ENCODE results near the gene LCE1F. TPM values are rescaled to one million over a fixed set of nuclear protein-coding genes. Genes with fewer than 3 reads are reported as not detected.

Gene LCE1F
- total and polyA plus RNA-seq, 2 of the 13 experiments (the other 11 are each of a cell fraction or from before 2014, with no cell fraction given) = not detected

GRCh38 chr1:152745765-152746444 lies 29.0 kb upstream of the LCE1F start:
- H3K36me3 ChIP-seq (replicated peaks in 1 of 2; ENCODE audit: control insufficient read depth in 1 of 2, insufficient read depth in 2 of 2, low read length in 2 of 2) = no peaks in the 10 kb centered on the region
- H3K4me3 ChIP-seq (replicated peaks in 1 of 3; ENCODE audit: insufficient read depth in 1 of 3, low read depth in 2 of 3, low read length in 3 of 3) = no peak overlapping the region; a peak in 1 of 6 replicates
- intact Hi-C loops (cut with micrococcal nuclease; ENCODE audit: unreplicated experiment) (no loop called here), in situ Hi-C loops (cut with HindIII; ENCODE audit: extremely low pct_ligation_motif_present, low pct_unique_long_range_greater_than_20kb) (no loop called here)
- no TSS peak for BruUV-seq (replicated peaks)
- H3K4me1 ChIP-seq (ENCODE audit: insufficient read depth, low read length) = peaks cover 27% of the 10 kb centered on the region
- DNase-seq (ENCODE audit: low spot score) (peak; percentile 36), ATAC-seq (peak; percentile 90), FAIRE-seq (peak; percentile 49)
- no peaks in the 10 kb centered on the region for H3K79me2 ChIP-seq (ENCODE audit: insufficient read depth, low read length)
- H4K20me1 ChIP-seq (ENCODE audit: insufficient read depth, low read length) = no peaks in the 10 kb centered on the region
- CTCF ChIA-PET (ENCODE audit: low intra/inter-chr PET ratio, low total read pairs) = no interaction called here
- no peak overlapping the region for H2AFZ ChIP-seq (ENCODE audit: low read length)
- no peaks in the 10 kb centered on the region for H3K27me3 ChIP-seq (ENCODE audit: control insufficient read depth in 1 of 2, insufficient read depth in 2 of 2, low read length in 2 of 2)
- no peak overlapping the region for H3K9ac ChIP-seq (ENCODE audit: insufficient read depth, low read depth, low read length)
- H3K9me3 ChIP-seq (ENCODE audit: low read length) = no peaks in the 10 kb centered on the region
- peak overlapping the region; percentile 53 for H3K4me2 ChIP-seq (ENCODE audit: low read depth, low read length)
- POLR2A ChIA-PET = no interaction called here
- H3K27ac ChIP-seq (ENCODE audit: extremely low read length, insufficient read depth, low read length) = no peak overlapping the region
- WGBS (ENCODE audit: low lambda C conversion rate) = 46% methylated on average over 6 of the region's 6 CpGs
- TF ChIP-seq NR2F2 (IDR thresholded peaks at IDR 0.05; ENCODE audit: borderline replicate concordance, low read depth) = peak; percentile 58; the same call in 1 of the 2 replicates
- no peak for TF ChIP-seq FUBP1 (CRISPR knock-in tag; IDR thresholded peaks at IDR 0.05; ENCODE audit: borderline replicate concordance)
- no peak for TF ChIP-seq ZBTB39 (CRISPR knock-in tag; IDR thresholded peaks at IDR 0.05)
- TF ChIP-seq NR2C2 (CRISPR knock-in tag; IDR thresholded peaks at IDR 0.05; ENCODE audit: borderline replicate concordance) = peak; percentile 52; the same call in 1 of the 2 replicates
- no peak for TF ChIP-seq ZNF205 (CRISPR knock-in tag; IDR thresholded peaks at IDR 0.05)
- TF ChIP-seq MXD4 (CRISPR knock-in tag; IDR thresholded peaks at IDR 0.05) = no peak
- no peak for TF ChIP-seq SOX6 (IDR thresholded peaks at IDR 0.05)
- peak; percentile 82 for TF ChIP-seq SOX6 (CRISPR knock-in tag; IDR thresholded peaks at IDR 0.05)
- no peak for TF ChIP-seq NFAT5 (CRISPR knock-in tag; IDR thresholded peaks at IDR 0.05)
- TF ChIP-seq ZNF414 (CRISPR knock-in tag; IDR thresholded peaks at IDR 0.05) = no peak
- peak; percentile 72 for TF ChIP-seq NR2F6 (IDR thresholded peaks at IDR 0.05)
- no peak for TF ChIP-seq NR2F6 (CRISPR knock-in tag; IDR thresholded peaks at IDR 0.05)
- no peak for TF ChIP-seq SOX13 (IDR thresholded peaks at IDR 0.05)
- TF ChIP-seq SOX13 (CRISPR knock-in tag; conservative IDR thresholded peaks at IDR 0.05 in 1 of 2, IDR thresholded peaks at IDR 0.05 in 1 of 2) = peak in 1 of 2 experiments; percentile 86; a peak in 2 of 4 replicates
- no peak for TF ChIP-seq SRSF1 (optimal IDR thresholded peaks at IDR 0.05; ENCODE audit: low read depth, low read length)

Measured in HepG2 (cell line).